ENCODE measurements around the gene ENPP6. TPM values are rescaled to one million over a fixed set of nuclear protein-coding genes. Genes with fewer than 3 reads are reported as not detected.
"Not testable (repeated sequence)": the region's sequence is repeated elsewhere in the genome, so short reads cannot be mapped to it uniquely, and the experiment has no call there.

The ENPP6 gene
- total RNA-seq, 1 donor from 2014 or later, result 2.5 TPM

GRCh38 chr4:184148738-184149637 lies 68.7 kb downstream of the ENPP6 start:
- H3K4me3 Mint-ChIP-seq, result no peak overlapping the region
- intact Hi-C loops (cut with micrococcal nuclease), result no loop called here
- H3K9me3 Mint-ChIP-seq, result no peaks in the 10 kb centered on the region
- peaks cover under 1% of the 10 kb centered on the region for H3K27me3 Mint-ChIP-seq (ENCODE audit: insufficient read depth)
- H3K27ac Mint-ChIP-seq, result no peak overlapping the region
- no peaks in the 10 kb centered on the region for H3K36me3 Mint-ChIP-seq (ENCODE audit: low read depth)
- DNase-seq (ENCODE audit: low spot score), result no peak
- H3K4me1 Mint-ChIP-seq (ENCODE audit: low read depth), result peaks cover 17% of the 10 kb centered on the region

GRCh38 chr4:184147858-184148737 lies 69.6 kb downstream of the ENPP6 start:
- H3K4me3 Mint-ChIP-seq, result no peak overlapping the region
- no peaks in the 10 kb centered on the region for H3K9me3 Mint-ChIP-seq
- H3K27me3 Mint-ChIP-seq (ENCODE audit: insufficient read depth), result no peaks in the 10 kb centered on the region
- peaks cover 17% of the 10 kb centered on the region for H3K4me1 Mint-ChIP-seq (ENCODE audit: low read depth)
- DNase-seq (ENCODE audit: low spot score), result no peak
- H3K36me3 Mint-ChIP-seq (ENCODE audit: low read depth), result no peaks in the 10 kb centered on the region
- intact Hi-C loops (cut with micrococcal nuclease), result no loop called here
- H3K27ac Mint-ChIP-seq, result no peak overlapping the region

GRCh38 chr4:184146951-184147350 lies 70.7 kb downstream of the ENPP6 start:
- H3K4me1 Mint-ChIP-seq (ENCODE audit: low read depth), result peaks cover 17% of the 10 kb centered on the region
- intact Hi-C loops (cut with micrococcal nuclease), result no loop called here

DNA sequence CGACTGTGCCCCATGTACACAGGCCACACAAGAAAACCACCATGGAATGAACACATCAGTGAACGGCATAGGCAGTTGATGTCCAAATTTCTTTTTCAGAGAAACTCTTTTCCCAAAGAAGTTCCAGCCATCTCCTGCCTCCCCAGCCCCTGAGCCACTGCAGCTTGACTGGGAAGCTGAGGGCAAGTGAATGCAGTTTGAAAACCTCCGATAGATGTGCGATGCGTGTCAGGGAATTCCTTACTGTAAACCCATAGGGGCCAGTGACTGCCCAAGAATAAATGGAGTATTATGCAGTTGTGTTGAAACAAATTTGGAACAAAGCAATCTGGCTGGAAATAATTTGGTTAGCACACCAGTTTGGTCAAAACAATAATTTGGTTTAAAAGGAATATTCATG lies 72.1 kb downstream of the ENPP6 start:
- DNase-seq (ENCODE audit: low spot score), result no peak
- Mint-ChIP-seq H3K4me1 (ENCODE audit: low read depth) (peaks cover 17% of the 10 kb centered on the region), H3K27ac (no peak overlapping the region), H3K9me3 (no peaks in the 10 kb centered on the region), H3K36me3 (ENCODE audit: low read depth) (peaks cover 1% of the 10 kb centered on the region), H3K27me3 (ENCODE audit: insufficient read depth) (peaks cover 3% of the 10 kb centered on the region), H3K4me3 (no peak overlapping the region)
- intact Hi-C loops (cut with micrococcal nuclease), result no loop called here

More at GRCh38 chr4:184146951-184147350, 70.7 kb downstream of the ENPP6 start:
- H3K4me3 Mint-ChIP-seq, result no peak overlapping the region
- peaks cover under 1% of the 10 kb centered on the region for H3K36me3 Mint-ChIP-seq (ENCODE audit: low read depth)
- no peaks in the 10 kb centered on the region for H3K9me3 Mint-ChIP-seq
- peaks cover 2% of the 10 kb centered on the region for H3K27me3 Mint-ChIP-seq (ENCODE audit: insufficient read depth)
- no peak for DNase-seq (ENCODE audit: low spot score)
- no peak overlapping the region for H3K27ac Mint-ChIP-seq

GRCh38 chr4:184143770-184144564 lies 73.7 kb downstream of the ENPP6 start:
- no peak for DNase-seq (ENCODE audit: low spot score)
- intact Hi-C loops (cut with micrococcal nuclease), result no loop called here
- H3K36me3 Mint-ChIP-seq (ENCODE audit: low read depth), result peaks cover 1% of the 10 kb centered on the region
- H3K9me3 Mint-ChIP-seq, result peaks cover 1% of the 10 kb centered on the region
- H3K27ac Mint-ChIP-seq, result no peak overlapping the region
- H3K27me3 Mint-ChIP-seq (ENCODE audit: insufficient read depth), result peaks cover 3% of the 10 kb centered on the region
- H3K4me3 Mint-ChIP-seq, result no peak overlapping the region
- peaks cover 12% of the 10 kb centered on the region for H3K4me1 Mint-ChIP-seq (ENCODE audit: low read depth)

- Mint-ChIP-seq H3K4me1 (ENCODE audit: low read depth) (no peaks in the 10 kb centered on the region), H3K36me3 (ENCODE audit: low read depth) (peaks cover 5% of the 10 kb centered on the region), H3K9me3 (peaks cover 7% of the 10 kb centered on the region), H3K27ac (no peak overlapping the region), H3K4me3 (no peak overlapping the region), H3K27me3 (ENCODE audit: insufficient read depth) (peaks cover 5% of the 10 kb centered on the region)
- no peak for DNase-seq (ENCODE audit: low spot score)
- intact Hi-C loops (cut with micrococcal nuclease), result no loop called here
Measured at GRCh38 chr4:184142121-184143000, 75.3 kb downstream of the ENPP6 start.

DNA sequence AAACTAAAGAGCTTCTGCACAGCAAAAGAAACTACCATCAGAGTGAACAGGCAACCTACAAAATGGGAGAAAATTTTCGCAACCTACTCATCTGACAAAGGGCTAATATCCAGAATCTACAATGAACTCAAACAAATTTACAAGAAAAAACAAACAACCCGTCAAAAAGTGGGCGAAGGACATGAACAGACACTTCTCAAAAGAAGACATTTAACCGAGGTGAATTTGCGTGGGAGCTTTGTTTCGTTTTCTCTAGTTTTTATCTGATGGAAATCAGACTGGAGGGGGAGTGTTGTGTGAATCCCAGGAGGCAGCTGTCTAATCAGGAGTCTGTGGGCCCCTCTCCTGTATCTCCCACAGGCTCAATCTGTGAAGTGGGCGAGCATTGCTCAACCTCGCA lies 76.8 kb downstream of the ENPP6 start:
- intact Hi-C loops (cut with micrococcal nuclease); H3K4me1 Mint-ChIP-seq (ENCODE audit: low read depth); DNase-seq (ENCODE audit: low spot score); H3K27ac Mint-ChIP-seq; H3K4me3 Mint-ChIP-seq; H3K27me3 Mint-ChIP-seq (ENCODE audit: insufficient read depth); H3K36me3 Mint-ChIP-seq (ENCODE audit: low read depth): not testable (repeated sequence)
- H3K9me3 Mint-ChIP-seq, result peaks cover 16% of the 10 kb centered on the region

DNA sequence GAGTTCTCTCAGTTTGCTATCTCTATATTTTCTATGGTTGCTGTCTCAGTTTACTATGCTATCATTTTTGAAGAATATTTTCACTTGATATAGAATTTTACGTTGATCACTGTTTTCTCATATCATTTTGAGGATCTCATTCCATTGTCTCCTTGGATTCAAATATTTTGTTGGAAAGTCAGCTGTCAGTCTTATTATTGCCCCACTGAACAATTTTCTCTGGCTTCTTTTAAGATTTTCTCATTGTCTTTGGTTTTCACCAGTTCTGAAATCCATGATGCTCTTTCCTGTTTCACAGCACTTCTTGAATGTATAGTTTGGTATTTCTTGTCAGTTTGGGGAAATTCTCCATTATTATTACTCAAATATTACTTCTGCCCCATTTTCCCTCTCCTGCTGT lies 81.1 kb downstream of the ENPP6 start:
- peaks cover 16% of the 10 kb centered on the region for H3K9me3 Mint-ChIP-seq
- no peak for DNase-seq (ENCODE audit: low spot score)
- no peak overlapping the region for H3K27ac Mint-ChIP-seq
- no peaks in the 10 kb centered on the region for H3K4me1 Mint-ChIP-seq (ENCODE audit: low read depth)
- no peak overlapping the region for H3K4me3 Mint-ChIP-seq
- H3K36me3 Mint-ChIP-seq (ENCODE audit: low read depth), result peaks cover 4% of the 10 kb centered on the region
- H3K27me3 Mint-ChIP-seq (ENCODE audit: insufficient read depth), result peaks cover 11% of the 10 kb centered on the region
- intact Hi-C loops (cut with micrococcal nuclease), result no loop called here

DNA sequence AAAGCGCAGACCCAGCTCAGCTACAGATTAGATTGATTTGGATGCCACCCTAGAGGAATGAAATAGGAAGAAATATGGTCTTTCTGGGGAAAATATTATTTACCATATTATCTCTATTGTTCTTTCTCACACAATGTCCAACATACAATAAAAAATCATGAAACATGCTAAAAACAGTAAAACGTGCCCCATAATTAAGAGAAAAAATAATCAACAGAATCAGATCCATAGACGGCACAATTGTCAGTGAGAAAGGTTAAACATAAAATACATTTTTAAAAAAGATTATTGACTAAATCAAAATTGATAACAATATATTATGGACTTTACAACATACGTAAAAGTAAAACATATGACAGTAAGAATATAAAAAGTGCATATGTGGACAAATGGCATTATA lies 90.9 kb downstream of the ENPP6 start:
- no peaks in the 10 kb centered on the region for H3K36me3 Mint-ChIP-seq (ENCODE audit: low read depth)
- no peak overlapping the region for H3K27ac Mint-ChIP-seq
- H3K27me3 Mint-ChIP-seq (ENCODE audit: insufficient read depth), result peaks cover 27% of the 10 kb centered on the region
- intact Hi-C loops (cut with micrococcal nuclease), result no loop called here
- H3K4me1 Mint-ChIP-seq (ENCODE audit: low read depth), result no peaks in the 10 kb centered on the region
- H3K9me3 Mint-ChIP-seq, result no peaks in the 10 kb centered on the region
- no peak for DNase-seq (ENCODE audit: low spot score)
- H3K4me3 Mint-ChIP-seq, result no peak overlapping the region

GRCh38 chr4:184122631-184123408 lies 94.9 kb downstream of the ENPP6 start:
- Mint-ChIP-seq H3K4me3 (no peak overlapping the region), H3K27ac (no peak overlapping the region), H3K4me1 (ENCODE audit: low read depth) (no peaks in the 10 kb centered on the region), H3K36me3 (ENCODE audit: low read depth) (no peaks in the 10 kb centered on the region), H3K27me3 (ENCODE audit: insufficient read depth) (peaks cover 24% of the 10 kb centered on the region), H3K9me3 (no peaks in the 10 kb centered on the region)
- no peak for DNase-seq (ENCODE audit: low spot score)
- intact Hi-C loops (cut with micrococcal nuclease), result no loop called here

- no peaks in the 10 kb centered on the region for H3K9me3 Mint-ChIP-seq
- H3K36me3 Mint-ChIP-seq (ENCODE audit: low read depth), result no peaks in the 10 kb centered on the region
- intact Hi-C loops (cut with micrococcal nuclease), result no loop called here
- H3K4me3 Mint-ChIP-seq, result no peak overlapping the region
- no peaks in the 10 kb centered on the region for H3K4me1 Mint-ChIP-seq (ENCODE audit: low read depth)
- H3K27me3 Mint-ChIP-seq (ENCODE audit: insufficient read depth), result peaks cover 16% of the 10 kb centered on the region
- no peak overlapping the region for H3K27ac Mint-ChIP-seq
- no peak for DNase-seq (ENCODE audit: low spot score)
Measured at GRCh38 chr4:184120549-184121127, 97.0 kb downstream of the ENPP6 start.
